Stimulated activated CD4-positive, alpha-beta T cell treated with anti-CD3 and anti-CD28 coated beads, Interleukin-2, amount 100 ng/mL, for 4 hours (primary cell): ENCODE results near the gene RAMAC.
"Not testable (repeated sequence)": the region's sequence is repeated elsewhere in the genome, so short reads cannot be mapped to it uniquely, and the experiment has no call there.

Experiments
- DNase-seq: peaks from one replicate; pipeline ENCODE4 v3.0.0-alpha.2; 2020; ENCODE audit warnings: low read depth

Gene RAMAC

GRCh38 chr15:83014205-83014653 is 28.2 kb downstream of the RAMAC start:
- DNase-seq, result no peak

GRCh38 chr15:83015361-83015760 is 29.4 kb downstream of the RAMAC start:
- no peak for DNase-seq

- DNase-seq, result no peak
Measured at GRCh38 chr15:83016906-83017305, 30.9 kb downstream of the RAMAC start.

GRCh38 chr15:83018436-83018835 is 32.4 kb downstream of the RAMAC start:
- no peak for DNase-seq

- no peak for DNase-seq
Measured at GRCh38 chr15:83030021-83030420, 44.0 kb downstream of the RAMAC start.

GRCh38 chr15:83031234-83031633 is 45.2 kb downstream of the RAMAC start:
- not testable (repeated sequence) for DNase-seq

- no peak for DNase-seq
Measured at GRCh38 chr15:83036253-83036652, 50.2 kb downstream of the RAMAC start.

GRCh38 chr15:83039206-83039605 is 53.2 kb downstream of the RAMAC start:
- no peak for DNase-seq
